BJ (cell line): Measurements from ENCODE around the gene UMODL1. TPM values are rescaled to one million over a fixed set of nuclear protein-coding genes. Genes with fewer than 3 reads are reported as not detected.
"Not testable (repeated sequence)": the region's sequence is repeated elsewhere in the genome, so short reads cannot be mapped to it uniquely, and the experiment has no call there.

ENCODE experiments used
- CTCF ChIA-PET: fragments of 350-600 bp; formaldehyde crosslinking; extraction: SDS; loops from one replicate; lab custom pipeline; 2021; ENCODE audit warnings: antibody characterized with exemption, inconsistent platforms; lab: Yijun Ruan, JAX
- POLR2A ChIA-PET: fragments of 300-600 bp; sonication (Branson Sonifier 250); formaldehyde crosslinking; extraction: SDS; loops from one replicate; lab custom pipeline; 2021; ENCODE audit warnings: antibody characterized with exemption; lab: Charles Lee
- DNase-seq: peaks from one replicate; pipeline ENCODE4 v3.0.0-alpha.2; 2011; ENCODE audit warnings: low read depth
- H3K27me3 ChIP-seq: 2 replicates; pipeline ENCODE4 v1.6.0; 2011; ENCODE audit warnings: low read length; ENCODE audit not compliant: control insufficient read depth, insufficient read depth
- H3K36me3 ChIP-seq: 2 replicates; pipeline ENCODE4 v1.5.1; 2011; ENCODE audit warnings: low read length; ENCODE audit not compliant: control insufficient read depth, insufficient read depth
- H3K4me3 ChIP-seq: 2 replicates; pipeline ENCODE4 v1.5.1; 2011; ENCODE audit warnings: low read depth, mild to moderate bottlenecking, control low read depth, low read length
- CTCF ChIP-seq: IDR thresholded peaks from 2 replicates; pipeline ENCODE4 v1.5.1; 2011; ENCODE audit warnings: low read depth, mild to moderate bottlenecking, control low read depth, inconsistent platforms, low read length, moderate library complexity; ENCODE audit not compliant: insufficient read depth
- polyA plus RNA-seq: library from polyadenylated mRNA; depleted of rRNA; stranded (reverse); fragments of >200 nt; gene quantifications from 2 replicates; pipeline ENCODE4 v1.2.3, GENCODE V29; 2011

Gene UMODL1
- polyA plus RNA-seq, 1 experiment, result 0.04 TPM

GRCh38 chr21:42112238-42112637 is 41.1 kb downstream of the UMODL1 start:
- no peak for TF ChIP-seq CTCF
- Histone ChIP-seq H3K27me3 (no peaks in the 10 kb centered on the region; the same call in 1 of the 2 replicates), H3K36me3 (no peaks in the 10 kb centered on the region), H3K4me3 (no peak overlapping the region)
- ChIA-PET CTCF (interaction anchor here (1.0 to 8.0 kb wide), 3 partner anchors 9 to 294 kb away, joined by 4 to 66 read pairs (median 6); no protein-coding TSS in a partner anchor), POLR2A (no interaction called here)
- no peak for DNase-seq

GRCh38 chr21:42112857-42113256 is 41.7 kb downstream of the UMODL1 start:
- POLR2A ChIA-PET, result no interaction called here
- Histone ChIP-seq H3K27me3 (no peaks in the 10 kb centered on the region; the same call in 1 of the 2 replicates), H3K4me3 (no peak overlapping the region), H3K36me3 (no peaks in the 10 kb centered on the region)
- CTCF ChIA-PET, result interaction anchor here (1.0 to 8.0 kb wide), 4 partner anchors 10 to 295 kb away, joined by 4 to 66 read pairs (median 6); no protein-coding TSS in a partner anchor
- no peak for DNase-seq
- no peak for TF ChIP-seq CTCF

GRCh38 chr21:42113926-42114409 is 42.9 kb downstream of the UMODL1 start:
- CTCF ChIA-PET, result interaction anchor here (0.7 to 8.0 kb wide), 12 partner anchors 9 to 714 kb away, joined by 3 to 66 read pairs (median 3); no protein-coding TSS in a partner anchor
- DNase-seq, result no peak

DNA sequence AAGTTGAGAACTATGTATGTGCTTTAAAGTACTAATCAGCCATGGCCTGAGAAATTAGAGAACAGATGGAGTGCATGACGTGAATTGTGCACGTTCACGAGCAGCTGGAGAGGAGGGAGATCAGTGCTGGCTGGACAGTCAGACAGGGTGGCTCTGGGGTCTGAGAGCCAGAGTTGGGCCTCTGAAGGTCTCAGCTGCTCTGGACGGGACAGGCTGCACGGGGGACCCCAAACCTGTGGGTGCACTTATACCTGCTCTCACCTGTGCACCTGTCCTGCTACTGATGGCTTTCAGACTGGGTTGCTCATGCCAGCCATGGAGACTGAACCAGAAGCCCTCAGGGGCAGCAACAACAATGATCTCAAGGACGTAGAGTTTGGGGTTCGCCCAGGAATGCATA is 43.5 kb downstream of the UMODL1 start:
- no peak overlapping the region for H3K4me3 ChIP-seq
- no peaks in the 10 kb centered on the region for H3K36me3 ChIP-seq
- DNase-seq, result no peak
- ChIA-PET CTCF (interaction anchor here (0.7 to 8.0 kb wide), 11 partner anchors 10 to 690 kb away, joined by 3 to 66 read pairs (median 3); no protein-coding TSS in a partner anchor), POLR2A (no interaction called here)
- peaks cover 4% of the 10 kb centered on the region; the same call in 1 of the 2 replicates for H3K27me3 ChIP-seq
- TF ChIP-seq CTCF, result no peak

More at GRCh38 chr21:42113926-42114409, 42.9 kb downstream of the UMODL1 start:
- H3K36me3 ChIP-seq, result no peaks in the 10 kb centered on the region
- POLR2A ChIA-PET, result no interaction called here
- no peak overlapping the region for H3K4me3 ChIP-seq
- peaks cover 4% of the 10 kb centered on the region; the same call in 1 of the 2 replicates for H3K27me3 ChIP-seq
- peak; percentile 32 for TF ChIP-seq CTCF

DNA sequence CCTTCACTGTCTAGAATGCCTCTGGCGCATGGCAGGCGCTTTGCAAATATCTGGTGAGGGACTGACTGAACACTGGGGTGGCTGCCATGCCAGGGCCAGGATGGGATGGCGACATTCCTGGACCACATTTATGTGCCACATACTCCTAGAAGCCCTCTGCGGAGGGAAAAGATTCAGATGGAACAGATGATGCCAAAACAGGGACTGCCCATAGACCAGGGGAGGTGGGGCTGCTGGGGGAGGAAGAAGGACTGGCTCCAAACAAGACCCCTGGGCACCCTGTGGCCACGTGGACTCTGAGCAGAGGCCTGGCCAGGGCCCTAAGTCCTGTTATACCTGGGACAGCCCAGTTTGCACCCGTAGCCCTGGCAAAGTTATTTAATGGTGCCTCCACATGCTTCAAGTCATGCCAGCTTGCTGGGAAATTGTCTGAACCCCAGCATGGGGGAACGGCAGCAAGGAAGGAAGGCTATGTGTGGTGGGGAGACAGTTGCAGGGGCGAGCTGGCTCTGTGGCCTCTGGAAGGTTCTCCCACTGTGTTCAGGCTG is 44.1 kb downstream of the UMODL1 start:
- Histone ChIP-seq H3K36me3 (no peaks in the 10 kb centered on the region), H3K27me3 (peaks cover 7% of the 10 kb centered on the region), H3K4me3 (no peak overlapping the region)
- CTCF ChIA-PET, result interaction anchor here (0.9 to 8.0 kb wide), 8 partner anchors 8 to 691 kb away, joined by 3 to 66 read pairs (median 5); no protein-coding TSS in a partner anchor
- no peak for DNase-seq
- POLR2A ChIA-PET, result no interaction called here
- TF ChIP-seq CTCF, result no peak

DNA sequence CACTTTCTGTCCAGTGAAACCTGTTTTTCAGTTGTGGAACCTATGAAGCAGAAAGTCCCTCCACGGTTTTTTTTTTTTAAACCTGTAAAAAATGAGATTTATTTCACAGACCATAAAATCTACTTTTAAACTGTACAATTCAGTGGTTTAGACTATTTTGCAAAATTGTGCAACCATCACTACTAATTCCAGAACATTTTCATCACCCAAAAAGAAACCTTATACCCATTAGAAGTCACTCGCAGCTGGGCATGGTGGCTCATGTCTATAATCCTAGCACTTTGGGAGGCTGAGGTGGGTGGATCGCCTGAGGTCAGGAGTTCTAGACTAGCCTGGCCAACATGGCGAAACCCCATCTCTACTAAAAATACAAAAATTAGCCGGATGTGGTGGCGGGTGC is 45.4 kb downstream of the UMODL1 start:
- not testable (repeated sequence) for H3K4me3 ChIP-seq, H3K36me3 ChIP-seq, DNase-seq
- POLR2A ChIA-PET, result interaction anchor here (0.6 to 1.4 kb wide), 2 partner anchors 239 to 1596 kb away, joined by 3 read pairs; no protein-coding TSS in a partner anchor
- CTCF ChIA-PET, result interaction anchor here (0.7 to 8.0 kb wide), 21 partner anchors 9 to 507 kb away, joined by 3 to 66 read pairs (median 4); no protein-coding TSS in a partner anchor
- peaks cover 18% of the 10 kb centered on the region for H3K27me3 ChIP-seq
